Neural progenitor cell (in vitro differentiated cells): ENCODE measurements around the gene TMEM131L.

Experiments
- EZH2 ChIP-seq: fragments of 200-600 bp; sonication (generic); IDR thresholded peaks from 2 replicates; pipeline ENCODE4 v1.6.1; 2017; ENCODE audit warnings: antibody characterized with exemption, mild to moderate bottlenecking, moderate library complexity
- EZH2phosphoT487 ChIP-seq: fragments of 200-600 bp; sonication (generic); IDR thresholded peaks from 2 replicates; pipeline ENCODE4 v1.6.1; 2017; ENCODE audit warnings: antibody characterized with exemption

DNA sequence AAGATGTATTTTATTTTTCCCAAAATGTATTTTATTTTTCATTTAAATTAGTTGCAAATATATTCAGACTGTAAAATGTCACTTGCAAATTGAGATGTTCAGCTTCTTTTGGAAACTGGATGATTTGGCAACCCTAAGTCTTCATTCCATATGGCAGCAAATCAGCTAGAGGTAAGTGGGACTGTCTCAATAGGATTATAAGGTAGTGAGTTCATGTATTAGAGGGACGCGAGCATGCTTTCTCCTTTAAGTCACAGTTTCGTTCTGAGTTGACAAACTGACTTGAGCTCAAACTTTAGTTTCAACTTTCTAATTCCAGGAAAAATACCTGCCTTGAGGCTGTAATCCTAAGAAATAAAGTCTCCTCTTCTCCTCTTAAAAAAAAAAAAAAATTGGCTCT, 44.2 kb upstream of the TMEM131L start:
- TF ChIP-seq EZH2: no peak
- TF ChIP-seq EZH2phosphoT487: no peak
